DLD1 (cell line): ENCODE measurements around the gene RNF220.

Experiments used
- in situ Hi-C: cut with HindIII; loops from 2 replicates; pipeline ENCODE4 v1.10.0; 2017; ENCODE audit warnings: low sequenced_read_pairs

The RNF220 gene

DNA sequence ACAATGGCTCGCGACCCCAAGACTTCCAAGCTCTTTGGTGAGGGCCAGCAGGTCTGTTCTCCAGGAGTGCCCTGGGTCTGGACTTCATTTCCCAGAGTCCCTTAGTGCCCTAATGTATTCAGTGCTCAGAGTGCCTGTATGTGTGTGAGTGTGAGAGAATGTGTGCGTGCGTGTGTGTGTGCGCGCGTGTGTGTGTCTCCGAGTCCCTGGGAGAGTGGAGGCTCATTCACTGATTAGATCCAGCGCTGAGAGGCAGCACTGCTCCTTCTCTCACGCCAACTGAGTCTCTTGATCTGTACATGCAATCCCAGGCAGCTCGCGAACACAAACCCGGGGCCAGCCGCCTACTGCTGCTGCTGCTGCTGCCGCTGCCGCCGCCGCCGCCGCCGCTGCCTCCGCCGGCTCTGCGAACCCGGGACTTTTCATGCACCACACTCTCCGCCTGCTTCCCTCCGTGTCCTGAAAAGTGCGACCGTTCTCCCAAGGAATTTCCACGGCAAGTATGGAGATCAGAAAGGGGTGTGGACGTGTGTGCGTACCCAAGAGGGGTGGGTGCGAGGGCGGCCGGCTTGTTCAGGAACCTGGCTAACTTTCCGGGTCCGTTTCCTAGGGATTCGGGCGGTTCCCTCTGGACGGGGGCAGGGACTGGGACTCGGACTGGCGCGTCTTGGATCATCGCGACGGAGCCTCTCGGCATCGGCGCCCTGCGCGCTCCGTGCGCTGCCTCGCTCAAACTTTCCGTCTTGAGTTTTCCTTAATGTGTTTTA lies at the start of gene RNF220:
Gene RNF220 (plus strand): TSS at position 225 of the 767 bp plus-strand sequence.
- in situ Hi-C loops: no loop called here

DNA sequence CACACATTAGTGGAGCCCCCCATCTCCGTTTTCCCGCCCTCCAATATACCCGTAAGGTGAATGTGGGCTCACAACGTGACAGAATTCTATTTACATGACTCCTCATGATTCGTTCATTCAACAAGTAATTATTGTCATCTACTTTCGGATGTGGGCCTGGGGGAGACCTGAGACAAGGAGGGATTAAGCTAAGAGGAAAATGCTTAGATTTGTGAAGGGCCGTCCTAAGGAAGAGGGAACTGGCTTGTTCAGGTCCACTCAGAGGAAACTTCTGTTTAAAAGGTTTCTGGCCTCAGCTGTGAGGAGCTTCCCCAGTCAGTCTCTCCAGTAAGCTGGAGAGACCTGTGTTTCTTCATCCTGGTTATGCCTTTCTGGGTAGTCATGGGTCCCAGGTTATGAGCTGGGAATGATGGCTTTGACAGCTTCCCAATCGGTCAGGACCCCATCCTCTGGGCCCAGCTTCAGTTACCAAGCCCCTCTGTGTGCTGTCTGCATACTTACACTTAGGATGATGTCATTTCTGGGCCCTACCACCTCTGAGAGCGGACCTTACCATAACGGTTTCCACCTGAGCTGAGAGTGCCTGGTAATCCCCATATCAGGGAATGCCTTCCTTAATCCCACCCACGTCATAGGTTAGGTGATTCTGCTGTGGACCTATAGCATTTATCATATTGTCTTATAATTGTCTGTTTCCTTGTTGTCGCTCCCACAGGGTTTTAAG lies 49.3 kb upstream of the RNF220 start:
- in situ Hi-C loops: no loop called here

DNA sequence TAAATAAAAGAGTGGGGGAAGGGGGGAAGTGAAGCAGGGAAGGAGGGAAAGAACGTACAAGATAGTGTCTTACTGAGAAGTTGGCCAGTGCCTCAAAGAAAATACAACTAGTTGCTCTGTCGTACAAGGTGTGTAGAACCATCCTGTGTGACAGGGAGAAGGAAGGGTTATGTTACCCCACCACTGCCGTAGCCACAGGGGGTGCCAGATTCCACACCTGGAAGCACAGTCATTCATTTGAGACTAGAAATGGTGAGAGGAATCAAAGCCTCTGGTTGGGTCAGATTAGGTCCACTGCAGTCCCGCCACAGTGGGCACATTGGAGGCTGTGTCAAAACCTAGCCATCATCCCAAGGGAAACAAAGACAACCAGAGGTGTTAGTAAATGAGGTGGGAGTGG lies 47.3 kb upstream of the RNF220 start:
- in situ Hi-C loops: no loop called here

DNA sequence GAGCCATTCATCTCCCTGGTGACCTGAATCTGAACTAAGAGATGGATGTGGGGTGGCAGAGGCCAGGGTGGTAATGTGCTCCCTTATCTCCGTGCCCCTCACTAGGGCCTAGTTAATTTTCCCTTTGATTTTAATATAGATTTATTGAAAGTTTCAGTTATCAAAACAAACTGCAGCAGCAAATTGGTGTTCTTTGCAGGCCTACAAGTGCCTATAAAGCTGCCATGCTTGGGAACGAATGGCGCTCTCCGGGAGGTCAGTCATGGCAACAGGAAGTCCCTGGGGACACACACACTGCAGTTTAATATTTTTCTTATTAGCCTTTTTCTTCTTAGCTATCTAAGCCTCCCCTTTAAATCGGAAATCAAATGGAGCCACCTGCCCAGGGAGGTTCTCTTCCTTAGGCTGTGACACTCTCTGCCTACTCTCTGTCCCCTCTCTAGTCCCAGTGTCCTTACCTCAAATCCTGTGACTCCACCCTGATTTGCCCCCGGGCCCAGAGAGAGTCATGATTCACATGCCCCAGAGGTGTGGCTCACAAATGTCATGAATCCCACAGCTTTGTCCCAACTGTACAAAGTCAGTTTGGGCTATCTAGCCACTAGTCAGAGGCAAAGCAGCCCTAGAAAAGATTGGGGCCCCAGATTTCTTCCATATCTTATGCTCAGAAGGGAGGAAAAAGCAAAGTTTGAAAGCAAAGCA lies 45.7 kb upstream of the RNF220 start:
- in situ Hi-C loops: no loop called here

DNA sequence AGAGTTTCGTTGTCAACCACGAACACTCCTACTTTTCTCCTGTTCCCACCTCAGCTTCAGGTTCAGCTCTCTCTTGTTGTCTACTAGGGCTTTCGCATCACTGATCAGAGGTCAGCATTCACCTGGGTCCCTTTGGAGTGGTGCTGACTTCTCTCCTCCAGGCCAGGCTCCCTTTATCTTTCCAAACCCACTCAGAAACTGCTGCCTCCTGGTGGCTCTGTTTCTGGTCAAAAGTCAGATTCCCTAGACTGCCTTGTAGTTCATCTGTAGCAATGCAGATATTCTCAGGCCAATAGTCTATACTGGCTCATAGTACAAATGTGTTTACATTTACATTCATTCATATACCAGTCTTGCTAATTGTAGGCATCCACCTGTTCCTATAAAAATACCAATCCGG lies 43.6 kb upstream of the RNF220 start:
- in situ Hi-C loops: no loop called here

DNA sequence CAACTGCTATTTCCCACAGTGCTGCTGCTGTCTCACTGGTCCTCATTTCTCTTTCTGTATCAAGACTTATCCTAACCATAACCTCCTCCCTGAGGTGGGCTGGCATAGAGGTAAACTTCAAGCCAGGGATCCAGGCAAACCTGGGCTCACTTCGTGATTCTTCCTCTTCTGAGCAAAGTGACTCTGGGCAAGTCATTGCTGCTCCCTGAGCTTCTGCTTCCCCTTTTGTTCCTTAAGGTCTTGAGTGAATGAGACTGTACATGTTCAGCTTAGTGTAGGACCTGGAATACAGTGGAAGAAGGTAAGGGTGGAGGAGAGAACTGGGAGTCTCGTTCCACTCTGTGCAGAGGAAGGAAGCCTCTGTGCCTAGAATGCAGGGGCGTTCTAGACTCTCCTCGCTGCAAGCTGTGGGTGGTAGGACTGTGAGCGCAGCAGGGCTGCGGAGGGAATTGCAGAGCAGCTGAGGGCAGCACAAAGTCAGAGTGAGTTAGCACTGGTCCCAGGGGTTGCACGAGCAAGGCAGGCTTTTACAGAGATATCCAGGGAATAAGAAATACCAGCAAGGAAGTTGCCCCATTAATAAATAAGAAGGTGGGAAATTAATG lies 38.6 kb upstream of the RNF220 start:
- in situ Hi-C loops: no loop called here

DNA sequence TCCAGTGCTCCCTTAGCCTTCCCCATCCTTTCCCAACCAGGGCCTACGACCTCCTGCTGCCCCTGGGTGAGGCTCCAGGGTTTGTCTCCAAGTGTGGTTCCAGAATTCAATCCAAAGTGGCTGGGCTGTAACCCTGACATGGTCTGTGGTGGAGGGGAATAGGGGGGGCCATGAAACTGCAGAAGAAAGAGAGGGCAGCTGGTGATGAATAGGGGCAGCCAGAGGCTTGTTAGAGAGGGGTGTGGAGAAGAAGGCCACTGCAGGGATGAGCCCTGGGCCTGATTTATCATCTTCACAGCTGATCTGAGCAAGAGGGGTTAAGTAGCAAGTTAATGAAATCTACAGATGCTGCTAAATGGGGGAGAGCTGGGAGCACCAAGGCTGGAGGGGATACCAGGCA lies 37.1 kb upstream of the RNF220 start:
- in situ Hi-C loops: no loop called here

DNA sequence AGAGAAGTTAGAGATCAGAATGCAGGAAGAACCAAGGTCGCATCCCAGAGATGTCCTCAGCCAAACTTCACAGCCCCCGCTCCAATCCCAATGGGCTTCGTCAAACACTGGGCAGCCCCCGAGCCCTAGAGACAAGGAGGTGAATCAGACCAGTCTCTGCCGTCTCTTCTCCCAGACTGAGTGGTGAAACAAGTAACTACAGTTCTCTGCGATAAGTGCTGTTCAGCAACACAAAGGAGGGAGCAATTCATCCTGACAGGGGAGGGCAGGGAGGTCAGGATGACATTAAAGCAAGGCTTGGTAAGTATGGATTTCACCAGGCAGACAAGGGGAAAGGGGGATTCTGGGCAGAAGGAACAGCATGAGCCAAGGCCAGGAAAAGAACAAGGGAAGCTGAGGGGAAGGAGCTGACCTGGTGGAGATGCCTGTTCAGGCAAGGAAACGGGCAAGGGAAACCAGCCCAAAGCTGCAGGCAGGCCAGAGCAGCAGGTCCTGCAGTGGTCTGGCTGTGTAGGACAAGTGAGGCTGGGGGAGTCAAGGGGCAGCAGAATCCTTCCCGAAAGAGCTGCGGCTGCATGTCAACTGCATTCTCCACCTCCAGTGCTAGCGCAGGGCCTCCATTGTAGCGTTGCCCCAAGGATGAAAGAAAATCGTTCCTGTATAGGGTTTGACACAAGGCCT lies 36.4 kb upstream of the RNF220 start:
- in situ Hi-C loops: no loop called here

DNA sequence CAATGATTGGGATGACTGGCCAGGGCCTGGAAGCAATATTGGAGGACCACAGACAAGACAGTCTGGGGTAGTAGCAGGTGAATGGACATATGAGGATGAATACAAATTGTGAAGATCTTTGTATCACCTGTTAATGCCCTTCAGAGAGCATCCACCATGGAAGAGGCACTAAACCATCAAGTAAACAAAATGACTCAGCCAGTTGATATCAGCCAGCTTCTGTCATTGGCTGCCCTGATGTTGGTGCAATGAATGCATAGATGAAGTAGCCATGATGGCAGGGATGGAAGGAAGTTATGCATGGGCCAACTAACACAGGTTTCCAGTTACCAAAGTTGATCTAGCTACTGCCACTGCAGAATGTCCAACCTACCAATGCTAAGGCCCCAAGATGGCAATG lies 33.8 kb upstream of the RNF220 start:
- in situ Hi-C loops: no loop called here

DNA sequence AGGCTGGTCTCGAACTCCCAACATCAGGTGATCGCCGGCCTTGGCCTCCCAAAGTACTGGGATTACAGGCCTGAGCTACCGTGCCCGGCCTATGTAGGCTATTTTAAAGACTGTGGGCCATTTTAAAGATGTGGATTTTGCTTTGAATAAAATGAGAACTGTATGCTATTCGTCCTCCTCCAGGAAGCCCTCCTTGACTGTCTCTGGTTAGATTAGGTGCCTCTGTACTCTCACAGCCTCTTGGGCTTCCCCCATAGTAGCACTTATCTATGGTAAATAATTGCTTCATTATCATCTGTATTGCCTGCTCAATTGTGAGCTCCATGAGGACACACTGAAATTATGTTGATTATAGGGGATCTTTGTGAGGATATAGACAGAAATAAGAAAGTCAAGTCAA lies 29.5 kb upstream of the RNF220 start:
- in situ Hi-C loops: no loop called here

DNA sequence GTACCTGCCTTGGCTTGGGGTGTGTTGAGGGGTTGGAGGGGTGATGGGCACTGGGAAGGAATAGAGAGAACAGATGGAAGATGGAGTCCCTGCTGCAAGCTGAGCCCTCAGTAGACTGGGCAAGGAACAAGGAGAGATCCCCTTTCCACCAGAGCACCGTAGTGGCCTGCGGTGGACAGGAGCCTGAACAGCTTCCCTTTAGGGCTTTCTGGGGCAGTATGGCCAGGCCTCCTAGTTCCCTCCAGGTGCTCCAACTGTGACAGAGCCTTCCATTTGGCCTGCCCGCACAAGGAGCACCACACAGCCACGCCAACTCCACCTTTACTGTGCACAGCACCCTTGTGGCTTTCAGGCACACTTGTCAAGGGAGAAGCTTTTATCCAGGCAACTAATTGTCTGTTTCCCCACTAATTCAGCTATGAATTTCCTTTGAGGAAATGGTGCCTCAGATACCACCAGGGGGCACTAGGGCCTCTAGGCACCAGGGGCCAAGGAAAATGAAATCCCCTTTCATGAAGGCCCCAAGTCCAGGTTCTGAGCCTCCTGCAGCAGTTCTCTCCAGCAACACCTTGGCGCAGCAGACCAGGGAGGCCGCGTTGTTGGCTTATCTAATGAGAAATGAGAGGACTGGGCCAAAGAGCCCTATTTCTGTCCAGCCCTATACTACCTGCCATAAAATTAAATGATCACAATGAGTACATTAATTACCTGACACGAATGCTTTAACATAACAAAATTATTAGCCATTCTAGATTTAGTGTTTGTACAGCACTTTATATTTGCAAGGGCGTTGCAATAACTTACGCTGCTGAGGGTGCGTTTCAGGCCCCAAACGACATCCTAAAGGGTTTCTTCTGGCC lies 26.9 kb upstream of the RNF220 start:
- in situ Hi-C loops: no loop called here

DNA sequence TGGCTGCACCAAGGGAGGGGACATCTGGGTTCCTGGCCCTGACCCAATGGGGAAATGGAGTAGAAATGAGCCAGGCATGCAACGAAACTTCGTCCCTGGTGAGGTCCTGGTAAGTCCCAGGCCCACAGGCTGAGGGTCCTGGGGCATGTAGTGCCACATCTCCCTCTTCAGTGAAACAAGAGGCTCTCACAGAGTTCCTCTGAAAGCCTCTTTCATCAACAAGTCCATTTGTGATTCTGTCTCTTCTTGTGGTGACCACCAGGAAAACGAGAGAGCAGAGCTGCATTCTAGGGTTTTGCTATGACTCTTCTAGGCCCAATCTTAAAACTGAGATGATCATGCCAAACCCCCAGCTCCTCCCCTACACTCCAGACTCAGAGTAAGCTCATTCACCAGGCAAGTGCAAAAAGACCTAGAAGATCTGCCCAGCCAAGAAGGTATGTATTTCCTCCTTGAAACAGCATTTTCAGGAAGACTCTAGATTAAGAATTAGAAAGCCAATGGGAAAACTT lies 24.3 kb upstream of the RNF220 start:
- in situ Hi-C loops: no loop called here

DNA sequence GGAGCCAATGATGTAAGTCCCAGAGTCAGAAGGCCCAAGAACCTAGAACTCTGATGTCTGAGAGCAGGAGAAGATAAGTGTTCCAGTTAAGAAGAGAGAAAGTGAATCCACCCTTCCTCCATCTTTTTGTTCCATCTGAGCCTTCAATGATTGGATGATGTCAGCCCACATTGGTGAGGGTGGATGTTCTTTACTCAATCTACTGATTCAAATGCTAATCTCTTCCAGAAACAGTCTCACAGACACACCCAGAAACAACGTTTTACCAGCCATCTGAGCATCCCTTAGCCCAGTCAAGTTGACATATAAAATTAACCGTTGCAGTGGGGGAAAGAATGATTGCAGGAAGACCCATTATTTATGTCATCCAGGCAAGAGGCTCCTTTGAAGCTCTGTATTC lies 16.5 kb upstream of the RNF220 start:
- in situ Hi-C loops: no loop called here

DNA sequence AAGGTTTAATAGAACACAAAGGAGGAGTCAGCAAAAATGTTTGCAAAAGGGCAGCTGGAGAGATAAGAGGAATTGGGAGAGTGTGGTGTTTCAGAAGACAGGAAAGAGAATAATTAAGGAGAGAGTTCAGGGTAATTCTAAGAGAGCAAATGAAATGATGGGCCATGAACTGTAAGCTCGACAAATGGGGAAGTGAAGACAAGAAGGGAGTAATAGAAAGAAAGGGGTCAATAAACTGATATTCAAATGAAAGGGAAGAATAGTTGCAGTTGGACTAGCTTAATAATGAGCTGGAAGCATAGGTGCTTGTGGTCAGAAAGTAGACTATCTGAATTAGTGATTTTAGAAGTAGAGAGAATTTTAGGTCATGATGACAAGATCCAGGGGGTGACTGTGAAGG lies 15.6 kb upstream of the RNF220 start:
- in situ Hi-C loops: no loop called here

DNA sequence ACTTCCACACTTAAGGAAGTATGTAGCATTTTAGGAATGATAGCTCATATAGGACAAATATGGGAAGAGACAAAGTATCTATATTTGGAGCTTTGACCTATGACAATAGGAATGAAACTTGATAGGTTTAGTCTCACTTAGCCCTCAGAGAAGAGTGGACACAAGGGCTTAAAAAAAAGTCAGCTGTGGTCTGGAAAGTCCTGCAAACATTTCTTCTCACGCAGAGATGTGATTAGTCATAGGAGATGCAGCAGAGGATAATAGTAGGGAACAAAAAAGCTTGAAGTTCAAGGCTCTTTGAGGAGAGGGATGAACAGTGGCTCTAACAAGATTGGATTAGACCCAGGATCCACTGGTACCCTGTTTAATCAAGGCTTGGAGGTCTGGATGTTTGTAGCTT lies 14.8 kb upstream of the RNF220 start:
- in situ Hi-C loops: no loop called here

DNA sequence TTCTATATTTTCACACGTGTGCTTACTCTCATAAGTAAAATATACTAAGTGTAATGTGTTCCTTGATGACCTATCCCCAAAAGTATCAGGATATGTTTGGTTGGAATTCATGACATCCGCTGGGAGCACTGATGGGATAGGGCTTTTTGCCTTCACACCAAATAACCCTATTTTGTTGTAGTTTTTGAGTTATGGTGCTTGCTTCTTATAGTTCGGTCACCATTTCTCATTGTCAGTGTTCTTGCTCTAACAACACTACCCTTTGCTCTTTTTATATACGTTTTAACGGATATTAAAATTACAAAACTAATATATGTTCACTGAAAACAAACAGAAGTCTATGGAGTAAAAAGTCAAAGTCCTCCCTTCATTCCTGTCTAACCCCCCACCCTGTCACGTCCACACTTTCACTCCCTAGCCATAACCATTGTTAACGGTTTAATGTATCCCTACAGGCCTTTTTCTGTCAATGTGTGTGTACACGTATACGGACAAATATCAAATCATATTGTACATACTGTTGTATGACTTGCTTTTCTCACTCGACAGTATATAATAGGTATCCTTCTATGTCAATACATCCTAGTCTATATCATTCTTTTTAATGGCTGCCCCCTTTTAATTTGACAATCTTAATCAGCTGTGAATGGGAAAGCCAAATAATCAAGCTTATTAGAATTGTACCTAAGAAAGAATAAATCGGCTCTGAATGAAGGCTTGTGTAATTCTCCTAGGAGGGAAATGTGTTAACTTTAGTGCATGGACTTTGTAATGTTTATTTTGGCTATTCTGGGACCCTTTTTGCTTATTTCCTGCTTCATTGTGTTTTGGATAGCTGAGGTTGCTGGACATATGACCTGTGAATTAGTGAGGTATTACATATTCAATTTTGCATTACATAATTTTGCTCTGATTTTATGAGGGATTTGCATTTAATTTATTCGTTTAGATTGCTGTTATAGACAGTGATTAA lies 3.5 kb upstream of the RNF220 start:
- in situ Hi-C loops: no loop called here

DNA sequence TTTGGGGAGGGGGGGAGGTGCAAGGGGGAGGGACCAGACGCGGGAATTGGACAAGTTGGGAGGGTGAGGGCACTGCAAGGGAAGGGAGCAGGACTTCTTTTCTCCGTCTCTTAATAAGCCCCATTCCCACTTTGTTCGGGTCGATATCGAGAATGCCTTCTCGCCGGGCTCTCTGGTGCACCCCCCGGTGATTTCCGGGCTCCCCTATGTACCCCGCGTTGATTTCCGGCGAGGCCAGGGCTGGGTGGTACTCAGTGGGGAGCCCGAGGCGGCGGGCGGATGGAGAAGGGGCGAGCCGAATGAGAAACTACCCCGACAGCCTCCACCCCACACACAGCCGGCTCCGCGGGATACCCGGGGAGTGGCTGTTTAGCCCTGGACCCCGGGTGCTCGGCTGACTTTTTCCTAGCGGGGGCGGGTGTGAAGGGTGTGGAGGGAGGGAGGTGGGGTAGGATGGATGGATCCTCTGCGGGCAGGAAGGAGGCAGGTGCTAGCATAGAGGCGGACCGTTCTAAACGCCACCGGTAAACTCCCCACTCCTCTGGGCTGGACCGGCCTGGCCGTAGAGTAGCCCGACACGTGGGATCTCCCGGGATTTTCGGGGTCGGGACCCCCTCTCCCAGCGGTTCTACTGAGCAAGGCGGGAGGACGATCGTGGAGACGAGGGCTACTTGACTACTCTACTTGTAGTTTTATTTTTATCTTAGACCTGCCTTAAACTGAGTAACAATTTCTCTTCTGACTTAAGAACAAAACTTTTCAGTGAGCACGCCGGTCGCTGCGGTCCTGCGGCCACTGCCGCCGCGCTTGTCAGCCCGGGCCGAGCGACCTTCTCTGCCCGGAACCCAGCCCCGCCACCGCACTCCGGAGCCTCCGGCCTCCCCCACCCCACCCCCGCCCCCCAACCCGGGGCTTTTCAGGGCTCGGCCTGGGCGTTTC lies 1.0 kb downstream of the RNF220 start:
- in situ Hi-C loops: no loop called here
